ENCODE data around the gene SMIM14. TPM values are rescaled to one million over a fixed set of nuclear protein-coding genes. Genes with fewer than 3 reads are reported as not detected.

The SMIM14 gene
- polyA plus RNA-seq, 3 donors: 13.6 to 152 (median 140) TPM

DNA sequence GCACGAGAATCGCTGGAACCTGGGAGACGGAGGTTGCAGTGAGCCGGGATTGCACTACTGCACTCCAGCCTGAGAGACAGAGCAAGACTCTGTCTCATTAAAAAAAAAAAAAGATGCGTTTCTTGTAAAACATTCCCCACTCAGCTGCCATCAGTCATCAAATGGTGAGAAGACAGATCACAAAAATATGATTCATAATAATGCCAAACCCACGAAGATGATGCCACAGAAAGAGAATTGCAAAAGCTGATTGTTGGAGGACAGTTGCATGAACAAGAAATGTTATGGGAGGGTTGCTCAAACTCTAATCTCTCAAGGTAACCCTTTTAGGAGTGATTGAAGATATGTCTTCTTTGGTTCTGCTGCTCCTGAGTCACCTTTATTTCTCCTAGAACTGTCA is 21.4 kb upstream of the SMIM14 start:
- 96% methylated on average over 4 of the region's 6 CpGs for WGBS (ENCODE audit: insufficient coverage)
- intact Hi-C loops (cut with micrococcal nuclease): no loop called here
- Histone ChIP-seq H2AFZ (ENCODE audit: insufficient read depth, low read depth, low read length, poor library complexity, severe bottlenecking) (no peak overlapping the region), H3K27me3 (ENCODE audit: control insufficient read depth in 2 of 2, insufficient read depth in 2 of 2, low read length in 2 of 2) (no peaks in the 10 kb centered on the region), H3K4me2 (replicated peaks; ENCODE audit: extremely low read depth, low read length, poor library complexity, severe bottlenecking) (no peak overlapping the region), H3K9me3 (replicated peaks in 1 of 2; ENCODE audit: control insufficient read depth in 1 of 2, insufficient read depth in 1 of 2, low read length in 2 of 2) (no peaks in the 10 kb centered on the region), H3K27ac (ENCODE audit: low read depth in 1 of 2, low read length in 2 of 2) (no peak overlapping the region), H3K4me3 (replicated peaks in 1 of 3; ENCODE audit: low read depth in 2 of 3, low read length in 3 of 3) (no peak overlapping the region), H3K4me1 (ENCODE audit: control insufficient read depth in 1 of 2, insufficient read depth in 2 of 2, low read length in 2 of 2) (peaks cover 6 to 8% of the 10 kb centered on the region in 2 donors), H4K20me1 (ENCODE audit: insufficient read depth, low read length) (no peaks in the 10 kb centered on the region), H3K9ac (ENCODE audit: insufficient read depth, low read length, poor library complexity, severe bottlenecking) (no peak overlapping the region), H3K79me2 (ENCODE audit: insufficient read depth, low read length) (no peaks in the 10 kb centered on the region), H3K36me3 (replicated peaks in 1 of 2; ENCODE audit: control insufficient read depth in 1 of 2, insufficient read depth in 2 of 2, low read length in 2 of 2) (no peaks in the 10 kb centered on the region)
- TF ChIP-seq, protein P1, sequence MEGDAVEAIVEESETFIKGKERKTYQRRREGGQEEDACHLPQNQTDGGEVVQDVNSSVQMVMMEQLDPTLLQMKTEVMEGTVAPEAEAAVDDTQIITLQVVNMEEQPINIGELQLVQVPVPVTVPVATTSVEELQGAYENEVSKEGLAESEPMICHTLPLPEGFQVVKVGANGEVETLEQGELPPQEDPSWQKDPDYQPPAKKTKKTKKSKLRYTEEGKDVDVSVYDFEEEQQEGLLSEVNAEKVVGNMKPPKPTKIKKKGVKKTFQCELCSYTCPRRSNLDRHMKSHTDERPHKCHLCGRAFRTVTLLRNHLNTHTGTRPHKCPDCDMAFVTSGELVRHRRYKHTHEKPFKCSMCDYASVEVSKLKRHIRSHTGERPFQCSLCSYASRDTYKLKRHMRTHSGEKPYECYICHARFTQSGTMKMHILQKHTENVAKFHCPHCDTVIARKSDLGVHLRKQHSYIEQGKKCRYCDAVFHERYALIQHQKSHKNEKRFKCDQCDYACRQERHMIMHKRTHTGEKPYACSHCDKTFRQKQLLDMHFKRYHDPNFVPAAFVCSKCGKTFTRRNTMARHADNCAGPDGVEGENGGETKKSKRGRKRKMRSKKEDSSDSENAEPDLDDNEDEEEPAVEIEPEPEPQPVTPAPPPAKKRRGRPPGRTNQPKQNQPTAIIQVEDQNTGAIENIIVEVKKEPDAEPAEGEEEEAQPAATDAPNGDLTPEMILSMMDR (IDR thresholded peaks at IDR 0.05): no peak
- Mint-ChIP-seq H3K4me3 (no peak overlapping the region), H3K36me3 (no peaks in the 10 kb centered on the region), H3K9me3 (no peaks in the 10 kb centered on the region), H3K27me3 (ENCODE audit: low read depth in 3 of 3) (peaks cover 0 to 2% (median 0%) of the 10 kb centered on the region in 3 donors), H3K4me1 (peaks cover 13% of the 10 kb centered on the region), H3K27ac (no peak overlapping the region)
- DNase-seq: no peak

DNA sequence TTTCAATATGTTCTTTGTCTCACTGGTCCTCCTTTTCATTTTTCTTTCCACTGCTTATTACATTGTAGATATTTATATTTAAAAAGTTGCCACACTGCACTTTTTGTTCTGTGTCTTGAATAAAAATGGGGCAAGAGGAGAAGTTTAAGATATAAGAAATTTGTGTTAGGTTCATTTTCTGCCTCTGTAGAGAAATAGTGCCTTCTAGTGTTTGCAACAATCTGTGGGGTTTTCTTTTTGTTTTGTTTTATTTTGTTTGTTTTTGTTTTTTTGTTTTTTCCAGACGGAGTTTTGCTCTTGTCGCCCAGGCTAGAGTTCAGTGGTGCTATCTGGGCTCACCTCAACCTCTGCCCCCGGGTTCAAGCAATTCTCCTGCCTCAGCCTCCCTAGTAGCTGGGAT is 20.1 kb upstream of the SMIM14 start:
- Mint-ChIP-seq H3K4me1 (peaks cover 13% of the 10 kb centered on the region), H3K4me3 (no peak overlapping the region), H3K36me3 (no peaks in the 10 kb centered on the region), H3K27me3 (ENCODE audit: low read depth in 3 of 3) (peaks cover 0 to 2% (median 0%) of the 10 kb centered on the region in 3 donors), H3K27ac (no peak overlapping the region), H3K9me3 (no peaks in the 10 kb centered on the region)
- H3K27me3 ChIP-seq (ENCODE audit: control insufficient read depth in 2 of 2, insufficient read depth in 2 of 2, low read length in 2 of 2): no peaks in the 10 kb centered on the region
- H4K20me1 ChIP-seq (ENCODE audit: insufficient read depth, low read length): no peaks in the 10 kb centered on the region
- H3K4me2 ChIP-seq (replicated peaks; ENCODE audit: extremely low read depth, low read length, poor library complexity, severe bottlenecking): no peak overlapping the region
- H3K79me2 ChIP-seq (ENCODE audit: insufficient read depth, low read length): no peaks in the 10 kb centered on the region
- TF ChIP-seq, protein P1 (IDR thresholded peaks at IDR 0.05): peak; percentile 12
- no peaks in the 10 kb centered on the region for H3K9me3 ChIP-seq (replicated peaks in 1 of 2; ENCODE audit: control insufficient read depth in 1 of 2, insufficient read depth in 1 of 2, low read length in 2 of 2)
- H3K27ac ChIP-seq (ENCODE audit: low read depth in 1 of 2, low read length in 2 of 2): no peak overlapping the region
- intact Hi-C loops (cut with micrococcal nuclease): no loop called here
- DNase-seq: no peak
- H3K9ac ChIP-seq (ENCODE audit: insufficient read depth, low read length, poor library complexity, severe bottlenecking): no peak overlapping the region
- no peak overlapping the region for H2AFZ ChIP-seq (ENCODE audit: insufficient read depth, low read depth, low read length, poor library complexity, severe bottlenecking)
- WGBS (ENCODE audit: insufficient coverage): no CpG with 5 or more reads among the region's 3 CpGs
- H3K4me1 ChIP-seq (ENCODE audit: control insufficient read depth in 1 of 2, insufficient read depth in 2 of 2, low read length in 2 of 2): peaks cover 6 to 8% of the 10 kb centered on the region in 2 donors
- H3K36me3 ChIP-seq (replicated peaks in 1 of 2; ENCODE audit: control insufficient read depth in 1 of 2, insufficient read depth in 2 of 2, low read length in 2 of 2): no peaks in the 10 kb centered on the region
- no peak overlapping the region for H3K4me3 ChIP-seq (replicated peaks in 1 of 3; ENCODE audit: low read depth in 2 of 3, low read length in 3 of 3)
